Parathyroid adenoma (tissue), 2 donors: ENCODE data around the gene TFCP2L1.

Source experiments
- H2AFZ ChIP-seq: fragments of 300-600 bp; sonication (generic); one replicate; pipeline ENCODE4 v1.7.0; 2017; ENCODE audit warnings: antibody characterized with exemption, mild to moderate bottlenecking
- H3K27ac ChIP-seq: fragments of 300-600 bp; sonication (generic); one replicate; pipeline ENCODE4 v1.7.0; 2017
- H3K27me3 ChIP-seq: fragments of 300-600 bp; sonication (generic); one replicate; pipeline ENCODE4 v1.7.0; 2017; ENCODE audit warnings: low read length; ENCODE audit not compliant: control insufficient read depth, insufficient read depth
- H3K36me3 ChIP-seq: fragments of 300-600 bp; sonication (generic); one replicate; pipeline ENCODE4 v1.7.0; 2017; ENCODE audit warnings: low read length; ENCODE audit not compliant: control insufficient read depth, insufficient read depth
- H3K4me1 ChIP-seq: fragments of 300-600 bp; sonication (generic); one replicate; pipeline ENCODE4 v1.7.0; 2017; ENCODE audit warnings: control low read depth
- H3K4me2 ChIP-seq: fragments of 300-600 bp; sonication (generic); one replicate; pipeline ENCODE4 v1.7.0; 2017; ENCODE audit warnings: low read length
- H3K4me3 ChIP-seq: fragments of 300-600 bp; sonication (generic); one replicate; pipeline ENCODE4 v1.7.0; 2017; ENCODE audit warnings: low read depth, low read length
- H3K79me2 ChIP-seq: fragments of 300-600 bp; sonication (generic); one replicate; pipeline ENCODE4 v1.7.0; 2017; ENCODE audit warnings: control low read depth
- H3K9ac ChIP-seq: fragments of 300-600 bp; sonication (generic); one replicate; pipeline ENCODE4 v1.7.0; 2017; ENCODE audit warnings: mild to moderate bottlenecking
- H3K9me3 ChIP-seq: fragments of 300-600 bp; sonication (generic); one replicate; pipeline ENCODE4 v1.7.0; 2017; ENCODE audit warnings: low read length; ENCODE audit not compliant: control insufficient read depth
- CTCF ChIP-seq: fragments of 300-600 bp; sonication (generic); IDR thresholded peaks from one replicate; pipeline ENCODE4 v1.7.0; 2017; ENCODE audit warnings: antibody characterized with exemption, mild to moderate bottlenecking
- donor health status: primary hyperparathyroidism.

TFCP2L1 gene

GRCh38 chr2:121184248-121184862 lies 100.6 kb downstream of the TFCP2L1 start:
- Histone ChIP-seq H3K4me2 (no peak overlapping the region), H3K4me1 (peaks cover 6% of the 10 kb centered on the region), H3K27me3 (no peaks in the 10 kb centered on the region), H3K9me3 (no peaks in the 10 kb centered on the region), H3K27ac (no peak overlapping the region), H3K9ac (no peak overlapping the region), H3K36me3 (no peaks in the 10 kb centered on the region), H2AFZ (no peak overlapping the region), H3K79me2 (no peaks in the 10 kb centered on the region), H3K4me3 (no peak overlapping the region)
- no peak for TF ChIP-seq CTCF

- Histone ChIP-seq H3K9me3 (no peaks in the 10 kb centered on the region), H3K4me1 (no peaks in the 10 kb centered on the region)
Measured at GRCh38 chr2:121182520-121182919, 102.5 kb downstream of the TFCP2L1 start.

GRCh38 chr2:121179467-121179866 lies 105.5 kb downstream of the TFCP2L1 start:
- H2AFZ ChIP-seq = no peak overlapping the region
- no peak overlapping the region for H3K4me2 ChIP-seq
- no peak overlapping the region for H3K4me3 ChIP-seq
- no peak overlapping the region for H3K27ac ChIP-seq
- H3K27me3 ChIP-seq = no peaks in the 10 kb centered on the region
- no peaks in the 10 kb centered on the region for H3K9me3 ChIP-seq
- H3K4me1 ChIP-seq = no peaks in the 10 kb centered on the region
- no peak for TF ChIP-seq CTCF
- no peaks in the 10 kb centered on the region for H3K36me3 ChIP-seq
- H3K9ac ChIP-seq = no peak overlapping the region
- H3K79me2 ChIP-seq = no peaks in the 10 kb centered on the region

More at GRCh38 chr2:121182520-121182919, 102.5 kb downstream of the TFCP2L1 start:
- Histone ChIP-seq H3K27ac (no peak overlapping the region), H3K36me3 (no peaks in the 10 kb centered on the region), H3K27me3 (no peaks in the 10 kb centered on the region), H3K9ac (no peak overlapping the region), H3K4me2 (no peak overlapping the region), H3K79me2 (no peaks in the 10 kb centered on the region), H2AFZ (no peak overlapping the region), H3K4me3 (no peak overlapping the region)
- no peak for TF ChIP-seq CTCF

GRCh38 chr2:121178730-121179129 lies 106.3 kb downstream of the TFCP2L1 start:
- H3K79me2 ChIP-seq = no peaks in the 10 kb centered on the region
- no peaks in the 10 kb centered on the region for H3K27me3 ChIP-seq
- H3K4me3 ChIP-seq = no peak overlapping the region

More at GRCh38 chr2:121178730-121179129, 106.3 kb downstream of the TFCP2L1 start:
- Histone ChIP-seq H3K4me1 (no peaks in the 10 kb centered on the region), H3K9ac (no peak overlapping the region), H2AFZ (no peak overlapping the region), H3K9me3 (no peaks in the 10 kb centered on the region), H3K36me3 (no peaks in the 10 kb centered on the region), H3K4me2 (no peak overlapping the region), H3K27ac (no peak overlapping the region)
- no peak for TF ChIP-seq CTCF
